Measurements from ENCODE around the gene NOP56. TPM values are rescaled to one million over a fixed set of nuclear protein-coding genes. Genes with fewer than 3 reads are reported as not detected.

Gene NOP56
- total RNA-seq, 1 donor from 2014 or later: 144 TPM

GRCh38 chr20:2656471-2657117 is 4.2 kb downstream of the NOP56 start:
- peaks cover 27% of the 10 kb centered on the region for H3K4me1 Mint-ChIP-seq (ENCODE audit: unreplicated experiment)
- H3K4me3 Mint-ChIP-seq (ENCODE audit: unreplicated experiment): peak overlapping the region; percentile 42
- no peak overlapping the region for H3K27ac Mint-ChIP-seq (ENCODE audit: unreplicated experiment)

DNA sequence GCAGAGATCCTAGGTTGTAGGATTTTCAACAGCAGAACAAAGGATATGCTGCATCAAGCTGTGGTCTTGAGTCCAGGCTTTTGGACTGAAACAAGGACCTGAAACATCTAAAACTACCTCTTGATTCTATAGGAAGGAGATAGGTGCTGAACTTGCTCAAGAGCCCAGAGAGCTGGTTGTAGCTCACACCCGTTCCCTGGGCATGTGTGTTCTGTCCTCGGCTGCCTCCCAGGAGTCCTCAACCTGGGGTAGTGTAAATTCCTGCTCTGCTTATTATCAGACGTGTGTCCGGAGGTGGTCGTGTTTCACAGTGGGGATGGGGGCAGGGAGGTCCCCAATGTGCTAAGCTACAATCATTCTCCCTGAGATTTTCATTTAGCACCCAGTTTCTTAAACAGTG is 4.8 kb downstream of the NOP56 start:
- Mint-ChIP-seq H3K4me1 (ENCODE audit: unreplicated experiment) (peaks cover 28% of the 10 kb centered on the region), H3K4me3 (ENCODE audit: unreplicated experiment) (no peak overlapping the region), H3K27me3 (ENCODE audit: unreplicated experiment) (peaks cover 5% of the 10 kb centered on the region), H3K36me3 (ENCODE audit: low read depth, unreplicated experiment) (peaks cover 76% of the 10 kb centered on the region), H3K27ac (ENCODE audit: unreplicated experiment) (no peak overlapping the region), H3K9me3 (ENCODE audit: unreplicated experiment) (no peaks in the 10 kb centered on the region)
- no peak for TF ChIP-seq CTCF (IDR thresholded peaks at IDR 0.05; ENCODE audit: unreplicated experiment)
- DNase-seq (ENCODE audit: low spot score): no peak

More at GRCh38 chr20:2656471-2657117, 4.2 kb downstream of the NOP56 start:
- H3K27me3 Mint-ChIP-seq (ENCODE audit: unreplicated experiment): peaks cover 5% of the 10 kb centered on the region
- DNase-seq (ENCODE audit: low spot score): no peak
- H3K36me3 Mint-ChIP-seq (ENCODE audit: low read depth, unreplicated experiment): peaks cover 69% of the 10 kb centered on the region
- TF ChIP-seq CTCF (IDR thresholded peaks at IDR 0.05; ENCODE audit: unreplicated experiment): no peak
- H3K9me3 Mint-ChIP-seq (ENCODE audit: unreplicated experiment): no peaks in the 10 kb centered on the region

DNA sequence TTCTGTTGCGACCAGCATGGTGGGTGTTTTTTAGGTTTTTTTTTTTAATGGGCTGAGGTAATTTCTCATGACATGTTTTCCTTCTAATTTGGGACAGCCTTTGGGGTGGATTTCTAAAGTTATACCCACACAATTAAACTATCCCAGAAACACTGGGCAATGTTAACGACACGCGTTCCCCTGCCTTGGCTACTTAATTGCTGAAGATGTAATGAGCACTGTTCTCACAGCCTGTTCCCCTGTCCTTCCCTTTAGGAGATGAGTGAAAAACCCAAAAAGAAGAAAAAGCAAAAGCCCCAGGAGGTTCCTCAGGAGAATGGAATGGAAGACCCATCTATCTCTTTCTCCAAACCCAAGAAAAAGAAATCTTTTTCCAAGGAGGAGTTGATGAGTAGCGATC is 5.2 kb downstream of the NOP56 start:
- H3K27me3 Mint-ChIP-seq (ENCODE audit: unreplicated experiment): peaks cover 5% of the 10 kb centered on the region
- peaks cover 30% of the 10 kb centered on the region for H3K4me1 Mint-ChIP-seq (ENCODE audit: unreplicated experiment)
- H3K4me3 Mint-ChIP-seq (ENCODE audit: unreplicated experiment): no peak overlapping the region
- no peaks in the 10 kb centered on the region for H3K9me3 Mint-ChIP-seq (ENCODE audit: unreplicated experiment)
- DNase-seq (ENCODE audit: low spot score): no peak
- H3K36me3 Mint-ChIP-seq (ENCODE audit: low read depth, unreplicated experiment): peaks cover 78% of the 10 kb centered on the region
- no peak for TF ChIP-seq CTCF (IDR thresholded peaks at IDR 0.05; ENCODE audit: unreplicated experiment)
- peak overlapping the region; percentile 4 for H3K27ac Mint-ChIP-seq (ENCODE audit: unreplicated experiment)

GRCh38 chr20:2658414-2659354 is 6.3 kb downstream of the NOP56 start:
- peak overlapping the region; percentile 78 for H3K4me3 Mint-ChIP-seq (ENCODE audit: unreplicated experiment)
- peak overlapping the region; percentile 2 for H3K27ac Mint-ChIP-seq (ENCODE audit: unreplicated experiment)
- H3K36me3 Mint-ChIP-seq (ENCODE audit: low read depth, unreplicated experiment): peaks cover 78% of the 10 kb centered on the region
- no peak for TF ChIP-seq CTCF (IDR thresholded peaks at IDR 0.05; ENCODE audit: unreplicated experiment)
- no peak for DNase-seq (ENCODE audit: low spot score)
- peaks cover 33% of the 10 kb centered on the region for H3K4me1 Mint-ChIP-seq (ENCODE audit: unreplicated experiment)
- peaks cover 6% of the 10 kb centered on the region for H3K27me3 Mint-ChIP-seq (ENCODE audit: unreplicated experiment)
- no peaks in the 10 kb centered on the region for H3K9me3 Mint-ChIP-seq (ENCODE audit: unreplicated experiment)

DNA sequence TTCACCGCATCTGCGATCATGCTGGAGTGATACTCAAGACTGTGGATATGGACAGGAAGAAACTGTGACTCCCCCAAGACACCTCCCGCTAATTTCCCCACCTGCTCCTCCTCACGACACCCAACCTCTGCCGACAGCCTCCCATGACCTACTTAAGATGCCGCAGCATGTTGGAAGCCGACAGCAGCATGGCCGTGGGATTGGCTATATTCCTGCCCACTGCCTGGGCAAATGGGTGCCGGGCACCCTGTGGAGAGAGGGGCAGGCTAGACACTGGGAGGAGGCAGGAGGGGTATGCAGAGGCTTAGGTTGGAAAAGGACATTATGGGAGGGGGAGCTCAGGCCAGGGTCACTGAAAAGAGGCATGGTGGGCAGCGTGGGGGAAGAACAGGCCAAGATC is 7.1 kb downstream of the NOP56 start:
- Mint-ChIP-seq H3K27me3 (ENCODE audit: unreplicated experiment) (peaks cover 8% of the 10 kb centered on the region), H3K36me3 (ENCODE audit: low read depth, unreplicated experiment) (peaks cover 77% of the 10 kb centered on the region), H3K9me3 (ENCODE audit: unreplicated experiment) (no peaks in the 10 kb centered on the region), H3K4me1 (ENCODE audit: unreplicated experiment) (peaks cover 32% of the 10 kb centered on the region), H3K4me3 (ENCODE audit: unreplicated experiment) (peak overlapping the region; percentile 21), H3K27ac (ENCODE audit: unreplicated experiment) (no peak overlapping the region)
- no peak for TF ChIP-seq CTCF (IDR thresholded peaks at IDR 0.05; ENCODE audit: unreplicated experiment)
- DNase-seq (ENCODE audit: low spot score): no peak

All from endothelial cell (in vitro differentiated cells).